Measurements from ENCODE around the gene SUN2. TPM values are rescaled to one million over a fixed set of nuclear protein-coding genes. Genes with fewer than 3 reads are reported as not detected.

The SUN2 gene
- total and polyA plus RNA-seq, 2 of the 4 experiments (the other 2 are of a cell fraction), result 27.8 to 50.0 TPM

- Histone ChIP-seq H4K91ac (ENCODE audit: insufficient read depth, low read depth, low read length) (no peak overlapping the region), H4K5ac (ENCODE audit: low read depth, low read length) (no peak overlapping the region), H3K4me3 (ENCODE audit: insufficient read depth, low read depth, low read length) (no peak overlapping the region), H3K4ac (ENCODE audit: low read depth, low read length) (no peak overlapping the region), H3K23ac (ENCODE audit: low read depth, low read length) (no peak overlapping the region), H2AK9ac (replicated peaks; ENCODE audit: low read depth, low read length, poor library complexity) (no peak overlapping the region), H3K9me1 (ENCODE audit: insufficient read depth, low read length) (peaks cover 25% of the 10 kb centered on the region), H3K36me3 (ENCODE audit: control insufficient read depth, insufficient read depth, low read length) (peaks cover 6% of the 10 kb centered on the region), H2BK20ac (ENCODE audit: low read depth, low read length) (no peak overlapping the region), H3K56ac (ENCODE audit: extremely low read depth, insufficient read depth, low read length) (no peak overlapping the region), H2AFZ (replicated peaks; ENCODE audit: low read length, poor library complexity) (no peak overlapping the region), H3K4me1 (ENCODE audit: control insufficient read depth, insufficient read depth, low read length) (peaks cover 5% of the 10 kb centered on the region), H3K9me3 (ENCODE audit: control insufficient read depth, insufficient read depth, low read length) (no peaks in the 10 kb centered on the region), H3K79me1 (ENCODE audit: low read depth in 1 of 2, low read length in 2 of 2) (peaks cover 28 to 86% of the 10 kb centered on the region in 2 experiments; a peak in 3 of 4 replicates), H4K20me1 (ENCODE audit: insufficient read depth, low read length) (peaks cover 86% of the 10 kb centered on the region), H2BK120ac (ENCODE audit: low read depth, low read length) (no peak overlapping the region), H3K27me3 (ENCODE audit: control insufficient read depth, insufficient read depth, low read length) (no peaks in the 10 kb centered on the region), H2AK5ac (ENCODE audit: low read depth, low read length) (no peak overlapping the region), H3K9ac (ENCODE audit: low read depth, low read length) (no peak overlapping the region), H2BK5ac (ENCODE audit: low read depth, low read length, poor library complexity, severe bottlenecking) (no peak overlapping the region), H3K27ac (ENCODE audit: insufficient read depth, low read length) (no peak overlapping the region), H2BK15ac (ENCODE audit: low read depth, low read length) (no peak overlapping the region), H3K14ac (replicated peaks; ENCODE audit: low read depth, low read length) (no peak overlapping the region), H4K8ac (ENCODE audit: low read depth in 2 of 2, low read length in 2 of 2) (no peak overlapping the region), H3K4me2 (ENCODE audit: low read depth, low read length) (no peak overlapping the region), H3K18ac (ENCODE audit: low read depth, low read length) (no peak overlapping the region)
- CTCF ChIA-PET, result interaction anchor here (1.4 kb wide), 1 partner anchor 56 kb away, joined by 3 read pairs; no protein-coding TSS in a partner anchor
- TF ChIP-seq ELK1 (IDR thresholded peaks at IDR 0.05; ENCODE audit: borderline replicate concordance, low read depth, low read length), result no peak
- no peak for TF ChIP-seq NFE2L2 (IDR thresholded peaks at IDR 0.05; ENCODE audit: low read depth, low read length)
- TF ChIP-seq POLR2A (IDR thresholded peaks at IDR 0.05; ENCODE audit: low read depth, low read length), result no peak
- TF ChIP-seq CTCF (conservative IDR thresholded peaks at IDR 0.05; ENCODE audit: low read depth, low read length), result no peak
- TF ChIP-seq CEBPB (IDR thresholded peaks at IDR 0.05; ENCODE audit: low read depth, low read length), result no peak
- no peak for TF ChIP-seq BHLHE40 (IDR thresholded peaks at IDR 0.05; ENCODE audit: low read depth, low read length)
- TF ChIP-seq MXI1 (IDR thresholded peaks at IDR 0.05; ENCODE audit: borderline replicate concordance, low read depth, low read length), result no peak
- TF ChIP-seq MAFK (IDR thresholded peaks at IDR 0.05; ENCODE audit: low read depth, low read length), result no peak
- TF ChIP-seq MAZ (IDR thresholded peaks at IDR 0.05; ENCODE audit: borderline replicate concordance, low read depth, low read length), result no peak
- TF ChIP-seq RAD21 (IDR thresholded peaks at IDR 0.05; ENCODE audit: low read length), result no peak
- no peak for TF ChIP-seq RFX5 (IDR thresholded peaks at IDR 0.05; ENCODE audit: low read depth, low read length)
- TF ChIP-seq CHD1 (IDR thresholded peaks at IDR 0.05; ENCODE audit: low read depth, low read length), result no peak
- no peak for TF ChIP-seq SMC3 (IDR thresholded peaks at IDR 0.05; ENCODE audit: low read depth, low read length)
- no peak for TF ChIP-seq FOS (IDR thresholded peaks at IDR 0.05; ENCODE audit: low read depth, low read length)
- no peak for TF ChIP-seq RCOR1 (IDR thresholded peaks at IDR 0.05; ENCODE audit: insufficient replicate concordance, low read length)
- no peak for TF ChIP-seq USF2 (IDR thresholded peaks at IDR 0.05; ENCODE audit: low read depth, low read length)
- dilution Hi-C loops (cut with HindIII; ENCODE audit: low sequenced_read_pairs, unreplicated experiment) (no loop called here), intact Hi-C loops (cut with micrococcal nuclease) (no loop called here), in situ Hi-C loops (cut with MboI; ENCODE audit: low sequenced_read_pairs) (no loop called here)
- POLR2A ChIA-PET (ENCODE audit: unreplicated experiment), result no interaction called here
- WGBS, 2 experiments (ENCODE audit: extremely low coverage in 2 of 2, insufficient read length in 1 of 2), result no CpG with 5 or more reads among the region's 3 CpGs
- ATAC-seq (ENCODE audit: low read depth) (no peak), DNase-seq (no peak)
- no TSS peak for BruUV-seq (replicated peaks)
Measured at GRCh38 chr22:38710351-38710750, 45.4 kb downstream of the SUN2 start.
